H9 (cell line): ENCODE results near the gene SELENBP1. TPM values are rescaled to one million over a fixed set of nuclear protein-coding genes. Genes with fewer than 3 reads are reported as not detected.

Experiments
- DNase-seq: peaks from one replicate; pipeline ENCODE4 v3.0.0-alpha.2; 2017
- H2AFZ ChIP-seq: one replicate; pipeline ENCODE4 v1.6.1; 2013; ENCODE audit warnings: mild to moderate bottlenecking, low read length, control low read depth, moderate library complexity
- H2AK5ac ChIP-seq: 2 replicates; pipeline ENCODE4 v1.6.1; 2013; ENCODE audit warnings: low read length, control low read depth, mixed read lengths; ENCODE audit not compliant: insufficient read length
- H2BK120ac ChIP-seq: one replicate; pipeline ENCODE4 v1.6.1; 2013; ENCODE audit warnings: low read depth, mild to moderate bottlenecking, low read length, control low read depth, inconsistent platforms; ENCODE audit not compliant: poor library complexity, severe bottlenecking
- H2BK12ac ChIP-seq: 2 replicates; pipeline ENCODE4 v1.6.1; 2013; ENCODE audit warnings: low read length, control low read depth, mixed read lengths, low read depth; ENCODE audit not compliant: insufficient read length
- H2BK15ac ChIP-seq: 2 replicates; pipeline ENCODE4 v1.6.1; 2013; ENCODE audit warnings: low read depth, low read length, control low read depth
- H2BK20ac ChIP-seq: one replicate; pipeline ENCODE4 v1.6.1; 2013; ENCODE audit warnings: low read depth, mild to moderate bottlenecking, low read length, control low read depth, inconsistent platforms; ENCODE audit not compliant: poor library complexity, severe bottlenecking
- H2BK5ac ChIP-seq: 2 replicates; pipeline ENCODE4 v1.6.1; 2013; ENCODE audit warnings: low read length, control low read depth, mixed read lengths; ENCODE audit not compliant: insufficient read length
- H3K14ac ChIP-seq: 2 replicates; pipeline ENCODE4 v1.6.1; 2013; ENCODE audit warnings: low read length, control low read depth; ENCODE audit not compliant: insufficient read depth
- H3K18ac ChIP-seq: 2 replicates; pipeline ENCODE4 v1.6.1; 2013; ENCODE audit warnings: low read depth, mild to moderate bottlenecking, mixed read lengths, low read length, control low read depth; ENCODE audit not compliant: insufficient read length
- H3K23ac ChIP-seq: 2 replicates; pipeline ENCODE4 v1.6.1; 2013; ENCODE audit warnings: low read length, control low read depth, mixed read lengths, low read depth; ENCODE audit not compliant: insufficient read length
- H3K23me2 ChIP-seq: 2 replicates; pipeline ENCODE4 v1.6.1; 2013; ENCODE audit warnings: low read depth, mild to moderate bottlenecking, mixed read lengths, low read length, control low read depth; ENCODE audit not compliant: insufficient read length, poor library complexity, severe bottlenecking
- H3K27ac ChIP-seq: 2 replicates; pipeline ENCODE4 v1.5.1; 2013; ENCODE audit warnings: low read length, control low read depth, mixed read lengths, low read depth; ENCODE audit not compliant: insufficient read length
- H3K27me3 ChIP-seq: 2 replicates; pipeline ENCODE4 v1.6.1; 2013; ENCODE audit warnings: low read length, control low read depth, inconsistent platforms; ENCODE audit not compliant: insufficient read depth
- H3K4ac ChIP-seq: 2 replicates; pipeline ENCODE4 v1.6.1; 2013; ENCODE audit warnings: low read depth, mild to moderate bottlenecking, control low read depth, inconsistent platforms, low read length, moderate library complexity
- H3K4me1 ChIP-seq: 2 replicates; pipeline ENCODE4 v1.6.1; 2013; ENCODE audit warnings: low read length, control low read depth, inconsistent platforms; ENCODE audit not compliant: insufficient read depth
- H3K4me2 ChIP-seq: 2 replicates; pipeline ENCODE4 v1.6.1; 2013; ENCODE audit warnings: low read length, control low read depth, mixed read lengths; ENCODE audit not compliant: insufficient read length, insufficient read depth
- H3K56ac ChIP-seq: 2 replicates; pipeline ENCODE4 v1.6.1; 2013; ENCODE audit warnings: low read depth, mild to moderate bottlenecking, mixed read lengths, low read length, control low read depth; ENCODE audit not compliant: insufficient read length
- H3K79me1 ChIP-seq: 2 replicates; pipeline ENCODE4 v1.6.1; 2013; ENCODE audit warnings: low read depth, mild to moderate bottlenecking, moderate library complexity, low read length, control low read depth, inconsistent platforms; ENCODE audit not compliant: insufficient read depth, poor library complexity, severe bottlenecking
- H3K79me2 ChIP-seq: 2 replicates; pipeline ENCODE4 v1.6.1; 2013; ENCODE audit warnings: low read length, control low read depth, inconsistent platforms; ENCODE audit not compliant: insufficient read depth
- H3K9ac ChIP-seq: 2 replicates; pipeline ENCODE4 v1.6.1; 2013; ENCODE audit warnings: low read length, control low read depth, mixed read lengths; ENCODE audit not compliant: insufficient read length; ENCODE audit errors: extremely low read depth
- H3K9me3 ChIP-seq: one replicate; pipeline ENCODE4 v1.6.1; 2013; ENCODE audit warnings: low read depth, low read length, inconsistent platforms; ENCODE audit not compliant: control insufficient read depth
- H3T11ph ChIP-seq: one replicate; pipeline ENCODE4 v1.6.1; 2013; ENCODE audit warnings: mild to moderate bottlenecking, low read length, control low read depth, inconsistent platforms
- H4K20me1 ChIP-seq: one replicate; pipeline ENCODE4 v1.6.1; 2013; ENCODE audit not compliant: control insufficient read depth, insufficient read length, insufficient read depth
- H4K5ac ChIP-seq: 2 replicates; pipeline ENCODE4 v1.6.1; 2013; ENCODE audit warnings: low read depth, mild to moderate bottlenecking, mixed read lengths, low read length, control low read depth; ENCODE audit not compliant: insufficient read length
- H4K8ac ChIP-seq: replicated peaks from 2 replicates; pipeline ENCODE4 v1.6.1; 2013; ENCODE audit warnings: low read length, control low read depth, mixed read lengths, low read depth; ENCODE audit not compliant: insufficient read length
- H4K91ac ChIP-seq: 2 replicates; pipeline ENCODE4 v1.6.1; 2013; ENCODE audit warnings: low read depth, mild to moderate bottlenecking, moderate library complexity, mixed read lengths, low read length, control low read depth; ENCODE audit not compliant: insufficient read length
- H3K27ac Mint-ChIP-seq, 3 experiments: 2 replicates in 2 of 3; 3 replicates in 1 of 3; pipeline ENCODE4 v1.8.0; 2020 to 2021; ENCODE audit warnings: mixed read lengths in 3 of 3, mild to moderate bottlenecking in 1 of 3, moderate library complexity in 1 of 3
- H3K27me3 Mint-ChIP-seq: 2 replicates; pipeline ENCODE4 v1.8.0; 2021; ENCODE audit warnings: low read depth, mild to moderate bottlenecking, moderate library complexity, mixed read lengths
- H3K36me3 Mint-ChIP-seq, 3 experiments: 2 replicates in 2 of 3; 3 replicates in 1 of 3; pipeline ENCODE4 v1.8.0; 2020 to 2021; ENCODE audit warnings: low read depth in 3 of 3, mixed read lengths in 3 of 3; ENCODE audit not compliant: insufficient read depth in 1 of 3
- H3K4me1 Mint-ChIP-seq, 2 experiments: 2 replicates each; pipeline ENCODE4 v1.8.0; 2020; ENCODE audit warnings: mixed read lengths in 2 of 2
- H3K4me3 Mint-ChIP-seq, 2 experiments: 2 replicates in 1 of 2; 3 replicates in 1 of 2; pipeline ENCODE4 v1.8.0; 2020 to 2021; ENCODE audit warnings: mild to moderate bottlenecking in 2 of 2, mixed read lengths in 2 of 2, moderate library complexity in 1 of 2
- H3K9me3 Mint-ChIP-seq, 2 experiments: 2 replicates in 1 of 2; 3 replicates in 1 of 2; pipeline ENCODE4 v1.8.0; 2020; ENCODE audit warnings: mild to moderate bottlenecking in 2 of 2, mixed read lengths in 2 of 2, moderate library complexity in 1 of 2
- CTCF ChIP-seq: fragments of 200-600 bp; sonication (generic); conservative IDR thresholded peaks from 3 replicates; pipeline ENCODE4 v1.8.0; 2021; ENCODE audit warnings: antibody characterized with exemption, mild to moderate bottlenecking
- WGBS: extraction: QIAGEN DNeasy Blood & Tissue Kit; methylation state at CpG from one replicate; pipeline ENCODE4 v1.1.7; 2013; ENCODE audit warnings: missing lambda C conversion rate, low lambda C conversion rate, mixed read lengths; ENCODE audit not compliant: insufficient read length; ENCODE audit errors: extremely low coverage; 5-methylcytosine and 5-hydroxymethylcytosine counted together
- total RNA-seq: library from RNA; stranded (reverse); gene quantifications from 2 replicates; pipeline ENCODE4 v1.2.1, GENCODE V29; 2021

The SELENBP1 gene
- total RNA-seq, 1 experiment from 2014 or later, result 14.2 TPM

GRCh38 chr1:151340870-151341754 lies 31.4 kb downstream of the SELENBP1 start:
- peak; percentile 68 for DNase-seq

More at GRCh38 chr1:151340870-151341754, 31.4 kb downstream of the SELENBP1 start:
- peaks cover 1% of the 10 kb centered on the region; the same call in 1 of the 2 replicates for H3K79me2 ChIP-seq
- no peak overlapping the region for H3K27ac ChIP-seq
- no peaks in the 10 kb centered on the region for H3K9me3 ChIP-seq
- no peak overlapping the region for H3K4me2 ChIP-seq
- no peak overlapping the region for H4K91ac ChIP-seq
- H3K27me3 ChIP-seq, result no peaks in the 10 kb centered on the region
- no peaks in the 10 kb centered on the region for H3K27me3 Mint-ChIP-seq
- H2BK12ac ChIP-seq, result no peak overlapping the region
- H2AK5ac ChIP-seq, result no peak overlapping the region
- H3K23ac ChIP-seq, result no peak overlapping the region
- no peak overlapping the region for H2AFZ ChIP-seq
- H4K20me1 ChIP-seq, result peaks cover 2% of the 10 kb centered on the region
- H4K8ac ChIP-seq, result no peak overlapping the region
- peaks cover 7 to 10% of the 10 kb centered on the region in 2 experiments for H3K4me1 Mint-ChIP-seq
- no peak overlapping the region for H2BK5ac ChIP-seq
- H3K4me3 Mint-ChIP-seq, result peak overlapping the region in 1 of 2 experiments; percentile 0; a peak in 1 of 5 replicates
- peaks cover 28 to 41% (median 38%) of the 10 kb centered on the region in 3 experiments for H3K36me3 Mint-ChIP-seq
- peak; percentile 87 for TF ChIP-seq CTCF
- peak overlapping the region in 2 of 3 experiments; percentile 0 to 89; a peak in 4 of 7 replicates for H3K27ac Mint-ChIP-seq
- WGBS, result no CpG with 5 or more reads among the region's 7 CpGs
- peaks cover 7% of the 10 kb centered on the region for H3K79me1 ChIP-seq
- no peak overlapping the region for H2BK15ac ChIP-seq
- no peaks in the 10 kb centered on the region for H3K9me3 Mint-ChIP-seq
- no peaks in the 10 kb centered on the region for H3K4me1 ChIP-seq
- peaks cover 3% of the 10 kb centered on the region for H3K23me2 ChIP-seq
- no peak overlapping the region for H3K4ac ChIP-seq
- no peak overlapping the region for H3K9ac ChIP-seq
- no peak overlapping the region for H3K56ac ChIP-seq
- no peak overlapping the region for H2BK120ac ChIP-seq
- no peak overlapping the region for H3T11ph ChIP-seq
- no peak overlapping the region for H4K5ac ChIP-seq
- no peak overlapping the region for H2BK20ac ChIP-seq
- H3K14ac ChIP-seq, result no peak overlapping the region
- no peak overlapping the region for H3K18ac ChIP-seq
